GM18867 (cell line): ENCODE measurements around the gene C2CD4C.
"Not testable (repeated sequence)": the region's sequence is repeated elsewhere in the genome, so short reads cannot be mapped to it uniquely, and the experiment has no call there.

ENCODE experiments used
- ATAC-seq: cut with Tn5 transposase; IDR thresholded peaks from one replicate; pipeline ENCODE4 v1.9.1; 2021; ENCODE audit warnings: mild to moderate bottlenecking, moderate library complexity; ENCODE audit not compliant: unreplicated experiment

The C2CD4C gene

DNA sequence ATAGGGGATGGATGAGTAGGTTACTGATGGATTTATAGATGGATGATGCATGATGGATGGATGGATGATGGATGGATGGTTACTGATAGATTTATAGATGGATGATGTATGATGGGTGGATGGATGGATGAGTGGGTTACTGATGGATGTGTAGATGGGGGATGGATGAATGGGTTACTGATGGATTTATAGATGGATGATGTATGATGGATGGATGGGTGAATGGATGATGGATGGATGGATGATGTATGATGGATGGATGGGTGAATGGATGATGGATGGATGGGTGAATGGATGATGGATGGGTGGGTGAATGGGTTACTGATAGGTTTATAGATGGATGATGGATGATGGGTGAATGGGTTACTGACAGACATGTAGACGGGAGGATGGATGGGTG is 6.3 kb upstream of the C2CD4C start:
- no peak for ATAC-seq

DNA sequence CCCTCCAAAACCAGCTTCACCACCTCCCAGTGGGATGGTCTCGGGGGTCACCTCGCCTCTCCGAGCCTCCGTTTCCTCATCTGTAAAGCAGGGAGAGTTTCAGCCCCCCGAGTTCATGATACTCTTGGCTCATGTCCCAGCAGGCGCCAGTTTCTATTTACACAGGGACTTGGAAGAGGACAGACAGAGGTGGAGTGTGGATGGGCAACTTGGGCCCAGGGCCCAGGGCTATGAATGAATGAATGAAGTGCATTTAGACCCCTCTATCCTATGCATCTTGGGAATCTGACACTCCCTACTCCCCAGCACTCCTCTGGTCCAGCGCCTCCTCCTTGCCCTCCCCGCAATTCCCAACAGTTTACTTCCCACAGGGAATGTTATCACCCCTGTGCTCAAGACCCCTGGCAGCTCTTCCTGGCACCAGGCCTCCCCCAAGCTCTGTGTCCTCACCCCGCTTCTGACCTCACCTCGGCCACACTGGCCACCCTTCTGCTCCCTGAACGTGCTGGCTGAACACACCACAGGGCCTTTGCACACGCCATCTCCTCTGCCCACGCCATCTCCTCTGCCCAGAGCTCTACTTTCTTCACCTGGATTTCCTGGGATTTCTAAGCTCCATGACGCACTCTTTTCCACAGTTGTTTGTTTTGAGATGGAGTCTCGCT is 4.9 kb upstream of the C2CD4C start:
- no peak for ATAC-seq

GRCh38 chr19:412356-413355 is 3.7 kb upstream of the C2CD4C start:
- no peak for ATAC-seq

GRCh38 chr19:411723-412355 is 2.9 kb upstream of the C2CD4C start:
- no peak for ATAC-seq

- not testable (repeated sequence) for ATAC-seq
Measured at GRCh38 chr19:411121-411722, 2.3 kb upstream of the C2CD4C start.

- ATAC-seq: no peak
Measured at GRCh38 chr19:410243-410781, 1.4 kb upstream of the C2CD4C start.

DNA sequence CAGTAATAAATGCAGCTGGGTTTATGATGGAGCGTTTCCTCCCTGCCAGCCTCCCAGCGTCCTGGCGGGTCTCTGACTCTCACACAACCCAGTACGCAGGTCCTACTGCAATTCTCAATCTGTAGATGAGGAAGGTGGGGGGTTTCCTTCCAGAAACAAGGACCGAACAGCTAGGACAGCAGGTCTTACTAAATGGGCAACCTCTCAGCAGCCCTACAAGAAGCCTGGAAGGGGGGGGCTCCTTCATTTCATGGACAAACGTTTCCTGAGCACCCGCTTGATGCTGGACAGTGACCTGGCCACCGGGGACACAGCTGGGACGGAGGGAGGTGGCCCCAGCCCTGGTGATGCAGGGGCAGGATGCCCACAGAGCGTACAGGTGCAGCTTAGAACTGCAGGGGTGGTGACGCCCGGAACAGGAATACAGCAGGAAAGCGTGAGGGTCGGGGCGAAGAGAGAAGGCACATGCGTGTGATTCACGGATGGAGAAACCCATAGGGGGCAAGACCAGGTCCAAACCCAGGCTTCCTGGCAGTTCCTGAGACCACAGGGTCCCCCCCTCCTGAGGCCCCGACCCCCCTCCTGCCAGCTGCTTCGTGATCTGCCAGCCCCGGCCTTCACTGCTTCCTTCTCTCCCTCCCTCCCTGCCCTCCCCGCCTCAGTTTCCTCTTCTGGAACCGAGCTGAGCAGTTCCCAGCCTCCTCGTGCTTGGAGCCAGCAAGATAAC is 732 bp upstream of the C2CD4C start:
- ATAC-seq: no peak

DNA sequence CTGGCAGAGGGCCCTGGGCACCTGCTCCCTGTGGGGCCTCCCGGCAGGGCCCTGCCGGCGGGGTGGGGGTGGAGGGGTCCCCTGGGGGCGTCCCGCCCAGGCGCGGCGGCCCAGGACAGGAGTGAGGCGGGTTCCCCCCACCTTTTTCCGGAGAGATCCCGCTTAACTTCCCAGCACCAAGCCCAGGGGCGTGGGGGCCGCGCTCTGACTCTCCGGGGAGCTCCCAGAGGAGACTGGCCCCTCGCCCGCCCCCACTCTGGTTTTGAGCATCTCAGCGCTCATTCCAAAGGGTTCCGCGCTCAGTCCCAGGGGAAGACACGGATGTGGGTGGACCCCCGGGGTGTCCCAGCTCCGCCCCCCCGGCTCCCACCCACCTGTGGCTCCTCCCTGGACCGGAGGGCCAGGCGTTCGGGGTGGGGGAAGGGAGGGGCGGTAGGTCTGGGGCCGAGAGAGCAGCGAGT is 476 bp downstream of the C2CD4C start:
- no peak for ATAC-seq

DNA sequence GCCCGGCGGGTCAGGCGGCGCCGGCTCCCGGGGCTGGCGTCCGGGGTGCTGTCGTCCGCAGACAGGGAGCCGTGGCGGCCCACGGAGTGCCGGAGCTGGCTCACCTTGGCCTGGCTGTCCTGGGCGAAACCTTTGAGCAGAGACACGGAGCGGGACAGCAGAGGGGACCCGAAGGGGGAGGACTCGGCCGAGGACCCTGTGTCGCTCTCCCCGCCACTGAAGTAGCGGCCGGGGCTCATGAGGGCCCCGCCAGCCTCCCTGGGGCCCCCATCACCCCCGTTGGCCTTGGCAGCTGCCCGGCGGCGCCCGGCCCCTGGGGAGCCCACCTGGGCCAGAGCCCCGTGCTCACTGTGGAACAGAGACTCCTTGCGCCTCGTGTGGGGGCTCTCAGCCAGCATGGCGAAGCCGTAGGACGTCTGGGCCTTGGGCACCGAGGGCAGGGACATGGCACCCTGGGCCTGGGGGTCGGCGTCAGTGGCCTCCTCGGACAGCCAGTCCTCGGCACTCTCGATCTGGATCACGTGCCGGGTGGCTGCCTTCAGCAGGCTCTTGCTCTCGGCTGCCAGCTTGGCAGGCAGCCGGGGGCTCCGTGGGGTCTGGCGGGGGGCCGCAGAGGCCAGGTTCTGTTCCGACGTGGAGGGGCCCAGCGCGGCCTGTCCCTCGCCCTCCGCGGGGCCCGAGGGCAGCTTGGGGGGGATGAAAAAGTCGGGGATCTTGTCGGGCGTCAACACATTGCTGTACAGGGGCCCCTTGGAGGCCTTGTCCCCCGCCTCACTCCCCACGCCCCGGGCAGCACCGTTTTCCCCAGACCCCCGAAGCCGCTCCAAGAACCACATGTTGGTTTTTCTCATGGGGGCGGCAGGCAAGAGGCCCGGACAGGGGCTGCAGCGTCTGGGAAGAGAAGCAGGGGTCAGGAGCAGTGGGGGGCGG is 1.2 kb downstream of the C2CD4C start:
- no peak for ATAC-seq

DNA sequence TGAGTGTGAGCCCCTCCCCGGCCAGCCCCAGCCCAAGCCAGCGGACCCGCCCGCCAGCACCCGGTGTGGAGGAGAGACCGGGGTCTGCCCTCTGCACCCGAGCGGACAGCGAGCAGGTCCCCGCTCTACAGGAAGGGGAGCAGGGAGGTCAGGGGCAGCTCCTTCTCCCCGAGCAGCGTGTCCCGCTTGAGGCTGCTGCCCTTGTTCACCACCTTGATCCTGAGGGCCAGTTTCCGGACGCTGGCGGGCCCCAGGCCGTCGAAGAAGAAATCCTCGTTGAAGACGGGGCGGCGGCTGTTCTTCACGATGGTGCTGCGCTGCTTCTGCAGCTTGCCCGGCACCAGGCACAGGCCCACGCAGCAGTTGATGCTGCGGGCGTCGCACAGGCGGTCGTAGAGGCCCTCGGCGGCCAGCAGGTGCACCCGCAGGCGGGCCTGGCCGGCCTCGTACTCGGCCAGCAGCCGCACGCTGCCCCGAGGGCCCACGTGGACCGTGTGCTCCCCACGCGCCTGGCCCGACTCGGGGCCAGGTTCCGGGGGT is 1.9 kb downstream of the C2CD4C start:
- ATAC-seq: no peak

GRCh38 chr19:406135-406781 is 2.7 kb downstream of the C2CD4C start:
- ATAC-seq: no peak

GRCh38 chr19:405121-405965 is 3.6 kb downstream of the C2CD4C start:
- ATAC-seq: no peak

DNA sequence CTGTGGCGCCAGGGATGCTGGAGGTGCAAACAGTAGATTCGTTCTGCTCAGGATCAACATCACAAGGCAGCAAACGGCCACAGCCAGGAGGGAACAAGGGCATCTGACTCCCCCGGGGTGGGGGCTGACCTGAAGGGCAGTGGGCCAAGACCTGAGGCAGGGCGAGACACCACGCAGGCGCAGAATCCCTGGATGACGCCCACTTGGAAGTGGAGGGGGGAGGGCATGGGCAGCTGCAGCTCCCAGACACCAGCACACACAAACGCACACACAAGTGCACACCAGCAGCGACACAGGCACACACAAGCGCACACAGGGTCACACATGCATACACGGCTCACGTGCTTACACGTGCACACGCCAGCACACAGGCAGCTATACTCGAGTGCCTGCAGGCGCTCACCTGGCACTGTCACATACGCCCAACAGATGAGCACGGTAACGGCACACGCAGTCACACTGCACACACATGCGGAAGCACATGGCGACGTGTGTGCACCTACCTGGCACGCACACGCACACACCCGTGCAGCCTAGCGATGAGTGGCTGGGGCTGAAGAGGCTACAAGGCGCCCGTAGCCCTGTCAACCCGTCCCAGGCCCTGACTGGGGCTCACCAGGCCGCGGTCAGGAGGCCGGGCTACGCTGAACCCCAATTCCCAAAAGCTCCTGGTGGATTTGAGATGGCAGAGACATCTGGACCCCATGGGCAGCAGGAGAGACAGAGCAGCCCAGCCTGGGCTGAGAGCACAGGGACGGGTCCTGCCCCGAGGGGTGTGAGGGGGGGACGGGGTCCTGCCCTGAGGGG is 5.5 kb downstream of the C2CD4C start:
- ATAC-seq: no peak

GRCh38 chr19:402786-403185 is 6.2 kb downstream of the C2CD4C start:
- no peak for ATAC-seq

DNA sequence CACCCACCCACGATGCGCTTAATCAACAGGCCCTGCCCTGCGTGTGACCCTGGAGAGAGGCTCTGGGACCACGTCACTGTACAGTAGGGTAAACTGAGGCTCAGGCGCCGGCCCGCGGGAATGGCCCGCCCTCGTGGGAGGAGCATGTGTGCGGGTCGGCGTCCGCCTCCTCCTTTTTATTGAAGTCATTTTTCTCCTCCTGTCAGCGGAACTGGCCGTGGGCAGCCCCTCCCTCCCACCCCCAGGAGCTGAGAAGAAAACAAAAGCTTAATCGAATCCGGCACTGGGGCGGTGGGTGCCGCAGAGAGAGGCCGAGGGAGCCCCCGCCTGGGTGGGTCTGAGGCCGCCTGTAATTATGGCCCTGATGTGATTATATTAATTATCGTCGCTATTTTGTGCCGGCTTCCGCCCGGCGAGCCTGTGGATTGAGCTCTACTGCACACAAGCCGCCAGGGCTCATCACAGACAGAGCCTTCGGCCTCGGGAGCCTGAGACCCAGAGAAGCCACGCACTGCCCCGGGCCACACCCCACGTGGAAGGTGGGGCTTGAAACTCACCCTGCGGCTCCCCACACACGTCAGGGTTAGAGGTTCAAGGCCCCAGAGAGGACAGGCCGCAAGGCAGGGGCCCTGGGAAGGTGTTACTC is 7.0 kb downstream of the C2CD4C start:
- no peak for ATAC-seq
